GM19023 (cell line): ENCODE data around the gene RASGRF1.

Experiments
- ATAC-seq: cut with Tn5 transposase; IDR thresholded peaks from one replicate; pipeline ENCODE4 v1.9.1; 2021; ENCODE audit warnings: mild to moderate bottlenecking, moderate library complexity; ENCODE audit not compliant: unreplicated experiment

Gene RASGRF1

GRCh38 chr15:78969687-78970349 lies 120.8 kb downstream of the RASGRF1 start:
- ATAC-seq: no peak

DNA sequence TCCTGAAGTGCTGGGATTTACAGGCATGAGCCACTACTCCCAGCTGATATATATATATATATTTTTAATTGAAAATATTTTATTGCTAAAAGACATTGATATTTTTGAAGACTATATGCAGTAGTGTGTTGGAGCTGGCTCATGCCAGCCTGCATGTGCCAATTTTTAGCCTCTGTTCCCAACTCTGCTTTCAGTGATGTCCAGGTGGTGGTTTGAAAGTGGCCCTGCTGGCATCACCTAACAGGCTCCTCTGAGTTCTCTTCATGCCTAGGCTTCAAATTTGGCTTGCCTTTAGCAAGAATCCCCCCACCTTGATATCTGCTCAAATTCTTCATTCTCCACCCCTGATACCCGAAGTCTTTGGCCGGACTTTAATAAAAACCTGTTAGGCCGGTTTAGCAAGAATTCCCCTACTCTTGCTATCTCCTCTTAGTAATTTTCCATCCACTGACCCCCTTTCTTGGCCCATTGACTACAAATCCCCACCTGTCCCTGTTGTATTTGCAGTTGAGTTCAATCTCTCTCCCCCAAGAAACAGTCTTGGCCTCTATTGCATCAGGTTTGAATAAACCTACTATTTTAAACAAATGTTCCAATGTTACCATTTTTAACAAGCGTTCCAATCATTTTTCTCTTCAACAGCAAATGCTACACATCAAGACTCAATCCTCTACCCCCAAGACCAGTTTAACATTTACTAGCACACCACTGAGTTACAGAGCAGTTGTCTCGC lies 121.9 kb downstream of the RASGRF1 start:
- ATAC-seq: no peak

DNA sequence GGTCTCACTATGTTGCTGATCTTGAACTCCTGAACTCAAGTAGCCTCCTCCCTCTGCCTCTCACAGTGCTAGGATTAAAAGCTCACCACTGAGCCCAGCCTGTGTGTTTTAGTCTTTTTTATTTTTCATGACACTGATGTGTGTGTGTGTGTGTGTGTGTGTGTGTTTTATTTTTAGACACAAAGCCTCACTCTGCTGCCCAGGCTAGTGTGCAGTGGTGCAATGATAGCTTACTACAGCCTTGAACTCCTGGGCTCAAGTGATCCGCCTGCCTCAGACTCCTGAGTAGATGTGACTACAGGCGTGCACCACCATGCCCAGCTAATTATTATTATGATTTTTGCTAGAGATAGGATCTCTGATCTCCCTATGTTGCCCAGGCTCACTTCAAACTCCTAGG lies 122.5 kb downstream of the RASGRF1 start:
- no peak for ATAC-seq

- ATAC-seq: no peak
Measured at GRCh38 chr15:78960308-78960707, 130.3 kb downstream of the RASGRF1 start.

- no peak for ATAC-seq
Measured at GRCh38 chr15:78959360-78959759, 131.2 kb downstream of the RASGRF1 start.

DNA sequence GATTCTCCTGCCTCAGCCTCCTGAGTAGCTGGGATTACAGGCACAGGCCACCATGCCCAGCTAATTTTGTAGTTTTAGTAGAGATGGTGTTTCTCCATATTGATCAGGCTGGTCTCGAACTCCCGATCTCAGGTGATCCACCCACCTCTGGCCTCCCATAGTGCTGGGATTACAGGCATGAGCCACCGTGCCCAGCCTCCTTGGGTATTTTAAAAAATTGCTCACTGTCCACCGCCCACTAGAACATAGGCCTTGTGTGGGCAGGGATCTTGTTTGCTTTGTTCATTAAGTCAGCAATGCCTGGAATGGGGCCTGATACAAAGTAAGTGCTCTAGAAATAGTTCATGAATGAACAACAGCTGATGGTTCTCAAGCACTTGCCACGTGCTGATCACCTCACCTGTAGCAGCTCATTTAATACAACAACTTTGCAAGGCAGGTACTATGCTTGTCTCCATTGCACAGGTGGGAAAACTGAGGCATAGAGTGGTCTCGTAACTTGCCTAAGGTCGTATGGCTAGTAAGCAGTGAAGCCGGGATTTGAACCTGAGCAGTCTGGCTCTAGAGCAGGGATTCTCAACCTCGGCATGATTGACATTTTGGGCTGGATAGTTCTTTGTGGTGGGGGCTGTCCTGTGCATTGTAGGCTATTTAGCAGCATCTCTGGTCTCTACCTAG lies 133.0 kb downstream of the RASGRF1 start:
- ATAC-seq: no peak

DNA sequence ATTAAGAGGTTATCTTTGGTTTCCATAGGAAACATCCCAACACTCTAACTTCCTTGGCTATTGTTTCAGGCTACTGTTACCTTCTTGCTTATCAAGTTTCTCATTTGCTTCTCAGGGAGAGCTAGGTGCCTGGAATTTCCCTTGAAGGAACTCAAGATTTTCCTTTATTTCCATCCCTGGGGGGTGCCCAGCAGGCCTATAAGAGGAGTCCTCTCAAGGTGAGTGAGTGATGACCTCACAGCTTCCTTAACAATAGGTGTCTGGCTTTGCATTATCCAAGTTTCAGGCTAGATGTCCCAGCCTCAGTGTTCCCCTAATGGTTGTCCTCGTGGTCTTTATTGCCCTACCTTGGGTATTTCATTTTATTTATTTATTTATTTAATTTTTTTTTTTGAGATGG lies 133.6 kb downstream of the RASGRF1 start:
- ATAC-seq: no peak

GRCh38 chr15:78955355-78955754 lies 135.2 kb downstream of the RASGRF1 start:
- no peak for ATAC-seq

GRCh38 chr15:78951841-78952238 lies 138.7 kb downstream of the RASGRF1 start:
- no peak for ATAC-seq

DNA sequence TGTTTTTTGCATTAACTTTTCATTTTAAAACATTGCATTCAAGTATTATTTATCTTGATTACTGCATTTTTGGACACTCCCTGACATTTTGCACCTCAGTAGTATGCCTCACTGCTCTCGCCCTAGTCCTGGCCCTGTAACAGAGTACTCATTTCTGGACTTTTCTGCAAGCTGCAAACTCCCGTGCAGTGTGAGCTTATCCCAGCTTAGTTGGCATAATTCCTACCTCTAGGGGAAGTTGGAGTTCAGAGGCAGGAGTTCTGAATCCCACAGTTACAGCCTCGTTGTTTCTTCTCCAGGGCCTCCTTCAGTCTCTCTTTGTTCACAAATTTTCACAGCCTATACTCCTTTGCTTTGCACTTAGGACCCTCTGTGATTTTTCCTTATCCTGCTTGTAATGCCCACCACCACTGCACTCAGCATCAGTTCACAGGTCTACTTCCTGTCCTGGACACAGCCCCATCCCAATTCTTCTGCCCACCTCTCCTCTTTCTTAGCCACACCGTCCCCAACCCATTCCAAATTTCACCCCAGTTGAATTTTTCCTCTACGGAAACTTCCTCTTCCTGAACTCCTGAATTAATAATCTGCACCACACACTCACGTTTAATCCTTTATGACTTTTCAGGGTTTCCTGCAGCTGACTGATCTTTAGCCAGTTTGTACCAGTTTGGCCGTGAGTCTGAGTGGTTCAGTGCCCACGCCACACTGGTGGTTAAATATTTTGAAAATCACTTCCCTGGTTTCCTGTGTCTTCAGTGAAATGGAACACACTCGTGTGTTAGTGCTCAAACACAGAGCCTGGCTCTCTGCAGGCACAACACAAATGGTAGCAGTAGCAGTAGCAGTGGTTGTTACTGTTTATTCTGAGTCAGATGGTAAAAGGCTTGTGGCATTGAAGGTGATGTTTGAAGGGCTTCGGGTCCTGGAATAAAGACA lies 139.4 kb downstream of the RASGRF1 start:
- no peak for ATAC-seq

DNA sequence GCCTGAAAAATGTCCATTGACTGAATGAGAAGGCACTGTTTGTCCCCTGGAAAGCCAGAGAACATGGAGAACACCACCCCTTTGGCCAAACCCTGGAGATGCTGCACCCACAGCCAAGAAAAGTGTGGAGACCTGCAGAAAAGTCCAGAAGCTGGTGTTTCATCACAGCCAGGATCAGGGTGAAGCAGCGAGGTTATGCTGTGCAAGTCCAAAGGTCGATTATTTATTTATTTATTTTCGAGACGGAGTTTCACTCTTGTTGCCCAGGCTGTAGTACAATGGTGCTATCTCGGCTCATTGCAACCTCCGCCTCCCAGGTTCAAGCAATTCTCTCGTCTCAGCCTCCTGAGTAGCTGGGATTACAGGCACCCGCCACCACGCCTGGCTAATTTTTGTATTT lies 140.2 kb downstream of the RASGRF1 start:
- no peak for ATAC-seq

DNA sequence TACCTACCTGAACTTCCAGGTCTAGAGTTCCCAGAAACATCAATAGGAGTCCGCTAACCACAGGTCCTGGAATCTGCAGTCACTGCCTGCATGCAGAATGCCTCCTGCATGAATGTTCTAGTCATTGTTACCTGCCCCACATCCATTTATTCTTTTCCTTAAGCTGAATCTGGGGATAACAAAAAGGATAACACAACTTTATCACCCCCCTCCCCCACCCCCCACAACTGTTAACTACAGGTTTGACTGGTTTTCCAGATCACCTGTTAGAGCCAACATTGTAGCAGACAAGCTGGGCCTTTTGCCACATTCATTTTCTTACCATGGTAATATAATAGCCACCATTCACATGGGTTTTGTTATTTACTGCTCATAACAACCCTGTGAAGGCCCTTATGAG lies 141.1 kb downstream of the RASGRF1 start:
- ATAC-seq: no peak

DNA sequence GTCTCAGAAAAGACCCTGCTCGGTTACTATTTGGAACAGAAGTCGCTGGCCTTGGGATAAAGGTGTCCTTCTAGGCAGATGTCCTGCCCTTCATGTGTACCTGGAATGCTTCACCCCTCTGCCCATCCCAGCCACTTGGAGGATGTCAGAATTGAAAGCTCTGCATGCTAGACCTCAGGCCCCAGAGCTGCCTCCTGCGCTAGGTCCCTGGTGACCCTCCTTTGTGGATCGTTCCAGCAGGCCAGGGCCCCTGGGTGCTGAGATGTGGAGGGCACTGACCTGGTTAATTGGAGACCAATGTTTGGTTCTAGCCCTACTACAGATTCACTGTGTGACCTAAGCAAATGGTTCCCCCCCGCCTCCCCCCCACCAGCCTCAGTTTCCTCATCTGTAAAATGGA lies 143.1 kb downstream of the RASGRF1 start:
- no peak for ATAC-seq

DNA sequence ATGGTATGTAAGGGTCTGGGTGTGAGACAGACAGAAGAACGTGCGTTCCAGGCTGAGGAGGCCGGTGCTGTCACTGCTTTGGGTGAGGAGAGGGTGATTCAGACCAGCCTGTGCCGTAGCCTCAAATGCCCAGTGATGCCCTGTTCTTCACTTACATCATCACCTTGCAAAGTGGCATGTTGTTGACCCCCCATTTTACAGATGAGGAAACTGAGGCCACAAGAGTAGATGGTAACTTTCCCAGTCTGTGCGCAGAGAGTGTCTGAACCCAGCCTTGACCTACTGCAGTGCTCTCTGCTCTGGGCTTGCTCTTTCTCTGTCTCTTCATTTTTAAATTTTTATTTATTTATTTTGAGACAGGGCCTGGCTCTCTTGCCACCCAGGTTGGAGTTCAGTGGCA lies 144.1 kb downstream of the RASGRF1 start:
- no peak for ATAC-seq

DNA sequence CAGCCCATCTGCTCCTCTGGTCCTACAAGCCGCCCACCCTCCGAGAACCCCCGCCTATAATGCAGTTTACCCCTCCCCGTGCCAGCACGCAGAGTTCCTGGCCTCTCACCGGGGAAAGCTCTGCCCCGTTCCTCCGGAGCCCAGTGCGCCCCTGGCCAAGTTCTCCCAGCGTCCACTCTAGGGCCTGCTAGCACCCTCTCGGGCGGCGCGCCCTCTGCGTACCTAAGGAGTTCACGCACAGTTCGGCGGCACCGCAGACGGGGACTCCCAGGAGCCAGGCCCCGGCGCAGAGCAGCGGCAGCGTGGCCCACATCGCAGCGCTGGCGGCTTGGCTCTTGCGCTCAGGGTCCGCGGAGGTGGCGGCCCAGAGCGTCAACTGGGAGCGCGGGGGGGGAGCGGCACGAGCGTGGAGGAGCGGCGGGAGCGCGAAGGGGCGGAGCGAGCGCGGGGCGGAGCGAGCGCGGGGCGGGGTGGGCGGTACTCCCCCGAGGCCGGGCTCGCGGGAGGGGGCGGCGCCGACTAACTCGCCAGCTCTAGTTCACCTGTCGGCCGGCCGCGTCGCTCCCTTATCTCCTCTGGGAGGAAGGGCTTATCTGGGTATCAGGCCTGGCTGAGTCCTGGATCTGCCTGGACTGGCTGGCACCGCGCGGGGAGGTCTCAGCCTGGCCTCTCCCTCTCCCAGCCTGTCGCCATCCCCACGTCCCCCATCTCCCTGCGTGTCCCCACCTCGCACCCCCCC lies 145.7 kb downstream of the RASGRF1 start, which contains the start of gene CTSH:
CTSH (minus strand) TSS at position 378 of the 739 bp plus-strand sequence; CDS start at position 313, 65 bp downstream.
- peak; percentile 74 for ATAC-seq

DNA sequence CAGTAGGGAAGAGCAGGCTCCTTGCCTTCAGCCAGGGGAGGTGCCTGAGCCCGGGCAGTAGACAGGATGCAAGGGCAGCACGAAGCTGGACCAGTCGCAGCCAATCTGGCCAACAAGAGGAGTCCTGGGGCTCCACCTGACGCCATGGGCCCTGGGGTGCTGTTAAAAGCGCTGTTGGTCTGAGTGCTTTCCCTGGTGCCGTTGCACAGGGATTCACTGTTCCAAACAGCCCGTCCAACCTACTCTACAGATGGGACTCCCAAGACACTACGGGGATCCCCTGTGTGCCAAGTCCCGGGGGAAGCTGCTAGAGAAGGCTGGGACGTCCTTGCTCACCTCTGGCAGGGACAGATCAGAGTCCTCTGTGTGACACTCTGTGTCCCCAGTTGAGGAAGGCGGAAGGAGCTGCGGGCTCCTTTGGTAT lies 146.4 kb downstream of the RASGRF1 start:
- peak; percentile 29 for ATAC-seq

DNA sequence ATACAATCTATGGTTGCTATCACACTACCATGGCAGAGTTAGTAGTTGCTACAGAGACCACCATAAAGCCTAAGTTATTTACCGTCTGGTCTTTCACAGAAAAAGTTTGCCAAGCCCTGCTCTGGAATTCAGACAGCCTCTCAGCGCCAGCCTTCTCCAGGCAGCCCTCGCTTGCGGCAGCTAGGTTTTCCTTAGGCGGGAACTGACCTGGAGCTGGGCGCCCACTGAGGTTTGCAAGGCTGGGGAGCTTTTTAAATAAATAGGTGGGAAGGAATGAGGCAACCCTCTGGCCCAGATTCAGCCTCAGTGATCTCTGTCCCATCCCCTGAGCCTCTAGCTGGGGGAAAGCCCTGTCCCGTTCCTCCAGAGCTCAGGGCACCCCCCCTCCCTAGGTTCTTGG lies 146.9 kb downstream of the RASGRF1 start:
- no peak for ATAC-seq

GRCh38 chr15:78942741-78943140 lies 147.8 kb downstream of the RASGRF1 start:
- no peak for ATAC-seq

- ATAC-seq: peak; percentile 55
Measured at GRCh38 chr15:78938658-78939488, 151.7 kb downstream of the RASGRF1 start.
